HEK293 (cell line): ENCODE data around the gene FGFRL1.

Source experiments
- ZBTB7A ChIP-seq: fragments of 450-650 bp; formaldehyde crosslinking; IDR thresholded peaks from 2 replicates; pipeline ENCODE4 v1.5.1; 2016; ENCODE audit warnings: low read depth, missing biosample characterization, missing genetic modification characterization
- ZNF112 ChIP-seq: fragments of 450-650 bp; formaldehyde crosslinking; IDR thresholded peaks from 2 replicates; pipeline ENCODE4 v1.5.0; 2017; ENCODE audit warnings: missing biosample characterization, missing genetic modification characterization
- ZNF449 ChIP-seq: fragments of 450-650 bp; formaldehyde crosslinking; IDR thresholded peaks from 2 replicates; pipeline ENCODE4 v1.5.1; 2017; ENCODE audit warnings: missing biosample characterization, mild to moderate bottlenecking, missing genetic modification characterization, moderate library complexity
- ZNF624 ChIP-seq: fragments of 450-650 bp; formaldehyde crosslinking; IDR thresholded peaks from 2 replicates; pipeline ENCODE4 v1.5.1; 2017; ENCODE audit warnings: missing biosample characterization, missing genetic modification characterization
- ZNF629 ChIP-seq: fragments of 450-650 bp; formaldehyde crosslinking; IDR thresholded peaks from 2 replicates; pipeline ENCODE4 v1.5.1; 2017; ENCODE audit warnings: missing biosample characterization, missing genetic modification characterization
- ZNF791 ChIP-seq: fragments of 450-650 bp; formaldehyde crosslinking; IDR thresholded peaks from 2 replicates; pipeline ENCODE4 v1.5.1; 2016; ENCODE audit warnings: missing biosample characterization, missing genetic modification characterization
- TF ChIP-seq, protein P1 (sequence below): fragments of 450-650 bp; formaldehyde crosslinking; IDR thresholded peaks from 2 replicates; pipeline ENCODE4 v1.5.1; 2016; ENCODE audit warnings: missing biosample characterization, missing genetic modification characterization

- TF ChIP-seq ZNF791 (tag by site-specific recombination) (no peak), ZBTB7A (tag by site-specific recombination) (no peak), ZNF112 (tag by site-specific recombination) (no peak), ZNF449 (no peak), ZNF629 (tag by site-specific recombination) (no peak), ZNF624 (tag by site-specific recombination) (no peak)
- TF ChIP-seq, protein P1, sequence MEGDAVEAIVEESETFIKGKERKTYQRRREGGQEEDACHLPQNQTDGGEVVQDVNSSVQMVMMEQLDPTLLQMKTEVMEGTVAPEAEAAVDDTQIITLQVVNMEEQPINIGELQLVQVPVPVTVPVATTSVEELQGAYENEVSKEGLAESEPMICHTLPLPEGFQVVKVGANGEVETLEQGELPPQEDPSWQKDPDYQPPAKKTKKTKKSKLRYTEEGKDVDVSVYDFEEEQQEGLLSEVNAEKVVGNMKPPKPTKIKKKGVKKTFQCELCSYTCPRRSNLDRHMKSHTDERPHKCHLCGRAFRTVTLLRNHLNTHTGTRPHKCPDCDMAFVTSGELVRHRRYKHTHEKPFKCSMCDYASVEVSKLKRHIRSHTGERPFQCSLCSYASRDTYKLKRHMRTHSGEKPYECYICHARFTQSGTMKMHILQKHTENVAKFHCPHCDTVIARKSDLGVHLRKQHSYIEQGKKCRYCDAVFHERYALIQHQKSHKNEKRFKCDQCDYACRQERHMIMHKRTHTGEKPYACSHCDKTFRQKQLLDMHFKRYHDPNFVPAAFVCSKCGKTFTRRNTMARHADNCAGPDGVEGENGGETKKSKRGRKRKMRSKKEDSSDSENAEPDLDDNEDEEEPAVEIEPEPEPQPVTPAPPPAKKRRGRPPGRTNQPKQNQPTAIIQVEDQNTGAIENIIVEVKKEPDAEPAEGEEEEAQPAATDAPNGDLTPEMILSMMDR: no peak
Observed at GRCh38 chr4:1049591-1049905, 38.1 kb downstream of the FGFRL1 start.
